GM23248 (cell line): Measurements from ENCODE around the gene RPL39L. TPM values are rescaled to one million over a fixed set of nuclear protein-coding genes. Genes with fewer than 3 reads are reported as not detected.

Source experiments
- DNase-seq: peaks from one replicate; pipeline ENCODE4 v3.0.0-alpha.2; 2015
- H2AFZ ChIP-seq: fragments of 200-600 bp; sonication (generic); 2 replicates; pipeline ENCODE4 v1.6.1; 2016; ENCODE audit warnings: antibody characterized with exemption
- H3F3A ChIP-seq: fragments of 200-600 bp; sonication (generic); 2 replicates; pipeline ENCODE4 v1.6.1; 2016; ENCODE audit warnings: mild to moderate bottlenecking, antibody characterized with exemption, mixed run types; ENCODE audit not compliant: insufficient read depth
- H3K27ac ChIP-seq: fragments of 200-600 bp; sonication (generic); 2 replicates; pipeline ENCODE4 v1.5.1; 2016; ENCODE audit warnings: mild to moderate bottlenecking
- H3K27me3 ChIP-seq: fragments of 200-600 bp; sonication (generic); replicated peaks from 2 replicates; pipeline ENCODE4 v1.6.1; 2016; ENCODE audit warnings: mild to moderate bottlenecking; ENCODE audit not compliant: insufficient read depth
- H3K36me3 ChIP-seq: fragments of 200-600 bp; sonication (generic); 2 replicates; pipeline ENCODE4 v1.6.1; 2016; ENCODE audit warnings: low read depth, mild to moderate bottlenecking
- H3K4me1 ChIP-seq: fragments of 200-600 bp; sonication (generic); 2 replicates; pipeline ENCODE4 v1.6.1; 2016; ENCODE audit warnings: mild to moderate bottlenecking; ENCODE audit not compliant: insufficient read depth
- H3K4me2 ChIP-seq: fragments of 200-600 bp; sonication (generic); one replicate; pipeline ENCODE4 v1.6.1; 2016; ENCODE audit warnings: mild to moderate bottlenecking; ENCODE audit not compliant: unreplicated experiment
- H3K4me3 ChIP-seq: fragments of 200-600 bp; sonication (generic); 2 replicates; pipeline ENCODE4 v1.5.1; 2016; ENCODE audit warnings: mild to moderate bottlenecking
- H3K79me2 ChIP-seq: fragments of 200-600 bp; sonication (generic); 2 replicates; pipeline ENCODE4 v1.6.1; 2016; ENCODE audit warnings: mild to moderate bottlenecking; ENCODE audit not compliant: insufficient read depth
- H3K9ac ChIP-seq: fragments of 200-600 bp; sonication (generic); 2 replicates; pipeline ENCODE4 v1.6.1; 2016; ENCODE audit warnings: mild to moderate bottlenecking
- H3K9me2 ChIP-seq: fragments of 200-600 bp; sonication (generic); 2 replicates; pipeline ENCODE4 v1.6.1; 2016; ENCODE audit warnings: mixed run types, mild to moderate bottlenecking, moderate library complexity; ENCODE audit not compliant: insufficient read depth
- H3K9me3 ChIP-seq: fragments of 200-600 bp; sonication (generic); one replicate; pipeline ENCODE4 v1.6.1; 2017; ENCODE audit warnings: low read depth
- H4K20me1 ChIP-seq: fragments of 200-600 bp; sonication (generic); 2 replicates; pipeline ENCODE4 v1.6.0; 2016; ENCODE audit not compliant: insufficient read depth
- EZH2 ChIP-seq: fragments of 200-600 bp; sonication (generic); IDR thresholded peaks from 2 replicates; pipeline ENCODE4 v1.6.1; 2018; ENCODE audit warnings: antibody characterized with exemption, mild to moderate bottlenecking; ENCODE audit not compliant: insufficient read depth, poor library complexity, severe bottlenecking
- EZH2phosphoT487 ChIP-seq: fragments of 200-600 bp; sonication (generic); IDR thresholded peaks from 2 replicates; pipeline ENCODE4 v1.6.1; 2018; ENCODE audit warnings: antibody characterized with exemption, moderate library complexity, mild to moderate bottlenecking, low read depth; ENCODE audit not compliant: insufficient read depth
- WGBS, 2 experiments: methylation state at CpG; one replicate each; pipeline ENCODE4 v1.1.6; 2015 to 2017; ENCODE audit warnings: low lambda C conversion rate in 2 of 2, low coverage in 1 of 2; ENCODE audit errors: missing lambda C conversion rate in 2 of 2; 5-methylcytosine and 5-hydroxymethylcytosine counted together
- in situ Hi-C: fragments of 300-500 bp; cut with MboI; formaldehyde crosslinking; loops from 2 replicates; pipeline ENCODE4 v1.15.0; 2020
- polyA plus RNA-seq: library from polyadenylated mRNA; unstranded; fragments of >200 nt; fragmentation: Nextera tagmentation; extraction: Ambion mirVana; gene quantifications from 2 replicates; pipeline ENCODE4 v1.2.1, GENCODE V29; 2016
- total RNA-seq: library from RNA; depleted of rRNA; stranded (reverse); fragments of >200 nt; shearing (Covaris generic); gene quantifications from 2 replicates; pipeline ENCODE4 v1.2.3, GENCODE V29; 2014

Gene RPL39L
- total and polyA plus RNA-seq, 2 experiments from 2014 or later = 12.8 to 22.0 TPM

GRCh38 chr3:187132666-187133065, 6.6 kb downstream of the RPL39L start:
- TF ChIP-seq EZH2 = no peak
- no peak for TF ChIP-seq EZH2phosphoT487
- Histone ChIP-seq H3K27ac (no peak overlapping the region), H3K9me2 (no peaks in the 10 kb centered on the region), H3K9me3 (no peaks in the 10 kb centered on the region), H3K4me1 (no peaks in the 10 kb centered on the region), H3K4me2 (no peak overlapping the region), H3K36me3 (no peaks in the 10 kb centered on the region), H3K27me3 (no peaks in the 10 kb centered on the region), H3K9ac (no peak overlapping the region), H3F3A (no peaks in the 10 kb centered on the region), H3K79me2 (no peaks in the 10 kb centered on the region; the same call in 1 of the 2 replicates), H2AFZ (no peak overlapping the region), H4K20me1 (no peaks in the 10 kb centered on the region), H3K4me3 (no peak overlapping the region)
- DNase-seq = no peak
- 98 to 100% methylated on average over 2 of the region's 2 CpGs for WGBS, 2 experiments
- in situ Hi-C loops = no loop called here

GRCh38 chr3:187131981-187132380, 7.3 kb downstream of the RPL39L start:
- H3K27me3 ChIP-seq = no peaks in the 10 kb centered on the region

DNA sequence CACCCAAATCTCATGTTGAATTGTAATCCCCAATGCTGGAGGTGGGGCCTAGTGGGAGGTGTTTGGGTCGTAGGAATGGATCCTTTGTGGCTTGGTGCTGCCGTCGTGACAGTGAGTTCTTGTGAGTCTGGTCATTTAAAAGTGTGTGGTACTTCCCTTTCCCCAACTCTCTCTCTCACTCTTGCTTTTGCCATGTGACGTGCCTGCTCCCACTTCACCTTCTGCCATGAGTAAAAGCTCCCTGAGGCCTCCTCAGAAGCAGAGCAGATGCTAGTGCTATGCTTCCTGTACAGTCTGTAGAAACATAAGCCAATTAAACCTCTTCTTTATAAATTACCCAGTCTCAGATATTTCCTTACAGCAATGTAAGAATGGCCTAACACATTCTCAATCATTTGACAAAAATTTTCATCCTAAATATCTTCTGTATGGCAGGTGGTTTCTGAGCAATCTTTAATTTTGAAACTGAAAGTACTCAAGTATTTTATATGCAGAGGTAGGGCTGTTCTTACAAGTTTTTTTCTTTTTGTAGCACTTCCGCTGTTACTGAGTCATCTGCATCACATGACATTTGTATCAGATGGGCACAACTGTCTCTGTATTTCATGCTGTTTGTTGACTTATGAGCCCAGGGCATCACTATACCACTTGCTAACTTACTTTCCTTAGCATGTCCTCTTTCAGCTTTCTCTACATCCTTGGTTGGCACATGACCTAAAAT, 8.8 kb downstream of the RPL39L start:
- Histone ChIP-seq H2AFZ (peak overlapping the region; percentile 56), H3K4me3 (0 out of 2 replicates have a peak overlapping the region, but pooled peaks have one; percentile 15)
- TF ChIP-seq EZH2 (no peak), EZH2phosphoT487 (no peak)

More at GRCh38 chr3:187131981-187132380, 7.3 kb downstream of the RPL39L start:
- TF ChIP-seq EZH2phosphoT487 (no peak), EZH2 (no peak)
- H3K4me3 ChIP-seq = no peak overlapping the region
- no peak overlapping the region for H2AFZ ChIP-seq
- DNase-seq = no peak
- WGBS, 2 experiments = 98 to 100% methylated on average over 3 of the region's 3 CpGs
- in situ Hi-C loops = no loop called here
- H3K9ac ChIP-seq = no peak overlapping the region
- no peak overlapping the region for H3K27ac ChIP-seq
- no peaks in the 10 kb centered on the region for H3F3A ChIP-seq
- no peaks in the 10 kb centered on the region for H4K20me1 ChIP-seq
- no peaks in the 10 kb centered on the region; the same call in 1 of the 2 replicates for H3K79me2 ChIP-seq
- H3K9me2 ChIP-seq = no peaks in the 10 kb centered on the region
- no peak overlapping the region for H3K4me2 ChIP-seq
- no peaks in the 10 kb centered on the region for H3K4me1 ChIP-seq
- no peaks in the 10 kb centered on the region for H3K36me3 ChIP-seq
- H3K9me3 ChIP-seq = no peaks in the 10 kb centered on the region

DNA sequence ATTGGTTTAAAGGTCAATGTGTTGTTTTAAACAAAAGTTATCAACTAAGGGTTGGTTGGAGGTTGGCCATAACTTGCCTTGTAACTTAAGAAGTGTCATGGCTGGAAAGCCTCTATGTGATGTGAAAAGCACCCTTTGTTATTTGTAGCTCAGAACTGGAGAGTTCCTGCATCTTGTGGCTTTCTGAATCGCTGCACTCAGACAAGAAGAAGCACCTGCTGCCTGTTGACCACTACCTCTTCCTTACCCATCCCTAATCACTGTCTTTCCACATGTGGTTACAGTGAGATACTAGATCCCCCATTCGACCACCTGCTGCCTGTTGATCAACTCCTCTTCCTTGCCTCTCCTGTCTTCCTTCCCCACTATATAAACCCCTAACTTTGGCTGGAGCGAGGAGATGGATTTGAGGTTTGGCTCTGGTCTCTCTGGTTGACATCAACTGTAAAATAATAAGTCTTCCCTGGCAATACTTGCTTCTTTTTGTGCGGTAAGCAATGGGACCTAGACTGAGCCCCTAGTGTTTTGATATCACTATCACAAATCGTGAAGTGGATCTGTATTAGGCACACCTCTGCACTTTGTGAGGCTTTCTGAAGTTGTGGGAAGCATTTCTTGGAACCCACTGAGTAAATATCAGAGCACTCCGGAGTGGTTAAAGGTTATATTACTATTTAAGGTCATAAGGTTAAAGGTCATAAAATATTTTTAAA, 13.8 kb downstream of the RPL39L start:
- Histone ChIP-seq H3K79me2 (no peaks in the 10 kb centered on the region), H3K9ac (no peak overlapping the region), H2AFZ (no peak overlapping the region), H4K20me1 (no peaks in the 10 kb centered on the region), H3K27ac (no peak overlapping the region), H3K9me2 (no peaks in the 10 kb centered on the region), H3K9me3 (no peaks in the 10 kb centered on the region), H3F3A (no peaks in the 10 kb centered on the region), H3K4me2 (no peak overlapping the region), H3K4me3 (no peak overlapping the region), H3K27me3 (no peaks in the 10 kb centered on the region), H3K4me1 (no peaks in the 10 kb centered on the region), H3K36me3 (no peaks in the 10 kb centered on the region)
- in situ Hi-C loops = no loop called here
- no peak for DNase-seq
- WGBS, 2 experiments = 95 to 96% methylated on average over 6 of the region's 6 CpGs
- TF ChIP-seq EZH2phosphoT487 (no peak), EZH2 (no peak)

More for the DNA sequence above, 8.8 kb downstream of the RPL39L start:
- no peaks in the 10 kb centered on the region for H3K4me1 ChIP-seq
- peak; percentile 63 for DNase-seq
- in situ Hi-C loops = no loop called here
- H3K27ac ChIP-seq = no peak overlapping the region
- H3K27me3 ChIP-seq = no peaks in the 10 kb centered on the region
- no peak overlapping the region for H3K9ac ChIP-seq
- no peaks in the 10 kb centered on the region; the same call in 1 of the 2 replicates for H3K79me2 ChIP-seq
- H3F3A ChIP-seq = no peaks in the 10 kb centered on the region
- H3K4me2 ChIP-seq = peak overlapping the region; percentile 34
- no peaks in the 10 kb centered on the region for H3K9me2 ChIP-seq
- H4K20me1 ChIP-seq = no peaks in the 10 kb centered on the region
- no peaks in the 10 kb centered on the region for H3K9me3 ChIP-seq
- H3K36me3 ChIP-seq = no peaks in the 10 kb centered on the region
- WGBS, 2 experiments = 95% methylated on average over 5 of the region's 5 CpGs
